ENCODE results near the gene SSPN.

The SSPN gene

DNA sequence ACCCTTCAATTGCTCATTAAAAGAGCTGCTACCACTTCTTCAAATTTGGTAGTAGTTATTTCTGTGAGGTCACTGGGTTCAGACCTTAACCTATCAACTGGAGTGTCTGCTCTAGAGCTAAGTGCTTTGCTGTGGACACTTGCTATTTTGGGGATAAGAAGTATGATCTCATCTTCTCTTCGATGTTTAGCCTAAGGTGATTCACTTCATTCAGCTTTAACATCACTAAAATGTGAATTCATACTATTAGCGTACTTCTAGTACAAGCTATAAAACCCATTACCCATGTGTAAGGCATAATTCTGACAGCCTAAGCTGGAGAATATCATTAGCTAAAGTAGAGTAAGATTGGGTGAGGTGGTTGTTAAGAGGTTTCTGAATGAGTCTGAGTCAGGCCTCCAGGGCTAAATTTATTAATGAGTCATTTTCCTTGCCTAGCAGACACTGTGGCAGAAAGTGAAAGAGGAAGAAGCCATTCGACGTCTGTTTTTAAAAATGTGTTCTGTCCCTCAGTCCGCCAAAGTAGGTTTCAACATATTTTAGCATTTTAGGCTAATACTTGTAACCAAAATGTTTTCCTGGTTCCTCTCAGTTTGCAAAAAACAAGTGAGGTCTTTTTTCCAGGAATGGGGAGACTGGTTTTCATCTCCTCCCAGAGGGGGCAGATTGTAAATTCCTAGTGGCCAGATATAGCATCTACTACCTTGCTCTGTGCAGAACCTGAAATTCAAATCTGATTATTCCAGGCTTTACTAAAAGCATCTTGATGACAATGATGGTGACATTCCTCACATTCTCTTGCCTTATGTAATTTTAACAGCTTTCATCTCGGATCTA is 103.6 kb downstream of the SSPN start:
- TF ChIP-seq ZBTB7A (IDR thresholded peaks at IDR 0.05; ENCODE audit: low read depth) (no peak), CREB1 (IDR thresholded peaks at IDR 0.05; ENCODE audit: low read depth) (no peak)

DNA sequence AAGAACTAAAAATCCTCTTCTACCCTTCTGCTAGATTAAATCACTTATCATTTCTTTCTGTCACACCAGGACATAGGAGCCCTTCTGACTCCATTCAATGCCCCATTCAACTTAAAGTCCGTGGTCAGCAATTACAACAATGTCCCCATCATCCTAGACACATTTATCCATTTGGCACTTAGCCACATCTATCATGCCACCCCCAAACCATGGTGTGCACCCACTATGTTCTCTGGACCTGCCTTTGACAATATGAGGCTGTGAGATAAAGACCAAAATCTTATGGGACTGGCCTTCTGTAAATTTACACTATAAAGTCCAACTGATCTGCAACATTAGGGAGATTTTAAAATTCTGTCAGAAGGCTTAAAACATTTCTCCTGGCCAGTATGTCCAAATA is 104.4 kb downstream of the SSPN start:
- TF ChIP-seq CREB1 (IDR thresholded peaks at IDR 0.05; ENCODE audit: low read depth) = no peak
- no peak for TF ChIP-seq TCF12 (IDR thresholded peaks at IDR 0.05; ENCODE audit: low read depth)
- no peak for TF ChIP-seq ZBTB7A (IDR thresholded peaks at IDR 0.05; ENCODE audit: low read depth)
- TF ChIP-seq NFIC (IDR thresholded peaks at IDR 0.05) = no peak
- TF ChIP-seq TAF1 (IDR thresholded peaks at IDR 0.05; ENCODE audit: low read depth) = no peak
- TF ChIP-seq CEBPB (IDR thresholded peaks at IDR 0.05) = no peak
- TF ChIP-seq, protein P1, sequence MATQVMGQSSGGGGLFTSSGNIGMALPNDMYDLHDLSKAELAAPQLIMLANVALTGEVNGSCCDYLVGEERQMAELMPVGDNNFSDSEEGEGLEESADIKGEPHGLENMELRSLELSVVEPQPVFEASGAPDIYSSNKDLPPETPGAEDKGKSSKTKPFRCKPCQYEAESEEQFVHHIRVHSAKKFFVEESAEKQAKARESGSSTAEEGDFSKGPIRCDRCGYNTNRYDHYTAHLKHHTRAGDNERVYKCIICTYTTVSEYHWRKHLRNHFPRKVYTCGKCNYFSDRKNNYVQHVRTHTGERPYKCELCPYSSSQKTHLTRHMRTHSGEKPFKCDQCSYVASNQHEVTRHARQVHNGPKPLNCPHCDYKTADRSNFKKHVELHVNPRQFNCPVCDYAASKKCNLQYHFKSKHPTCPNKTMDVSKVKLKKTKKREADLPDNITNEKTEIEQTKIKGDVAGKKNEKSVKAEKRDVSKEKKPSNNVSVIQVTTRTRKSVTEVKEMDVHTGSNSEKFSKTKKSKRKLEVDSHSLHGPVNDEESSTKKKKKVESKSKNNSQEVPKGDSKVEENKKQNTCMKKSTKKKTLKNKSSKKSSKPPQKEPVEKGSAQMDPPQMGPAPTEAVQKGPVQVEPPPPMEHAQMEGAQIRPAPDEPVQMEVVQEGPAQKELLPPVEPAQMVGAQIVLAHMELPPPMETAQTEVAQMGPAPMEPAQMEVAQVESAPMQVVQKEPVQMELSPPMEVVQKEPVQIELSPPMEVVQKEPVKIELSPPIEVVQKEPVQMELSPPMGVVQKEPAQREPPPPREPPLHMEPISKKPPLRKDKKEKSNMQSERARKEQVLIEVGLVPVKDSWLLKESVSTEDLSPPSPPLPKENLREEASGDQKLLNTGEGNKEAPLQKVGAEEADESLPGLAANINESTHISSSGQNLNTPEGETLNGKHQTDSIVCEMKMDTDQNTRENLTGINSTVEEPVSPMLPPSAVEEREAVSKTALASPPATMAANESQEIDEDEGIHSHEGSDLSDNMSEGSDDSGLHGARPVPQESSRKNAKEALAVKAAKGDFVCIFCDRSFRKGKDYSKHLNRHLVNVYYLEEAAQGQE (IDR thresholded peaks at IDR 0.05; ENCODE audit: low read depth) = no peak
- TF ChIP-seq, protein P2, sequence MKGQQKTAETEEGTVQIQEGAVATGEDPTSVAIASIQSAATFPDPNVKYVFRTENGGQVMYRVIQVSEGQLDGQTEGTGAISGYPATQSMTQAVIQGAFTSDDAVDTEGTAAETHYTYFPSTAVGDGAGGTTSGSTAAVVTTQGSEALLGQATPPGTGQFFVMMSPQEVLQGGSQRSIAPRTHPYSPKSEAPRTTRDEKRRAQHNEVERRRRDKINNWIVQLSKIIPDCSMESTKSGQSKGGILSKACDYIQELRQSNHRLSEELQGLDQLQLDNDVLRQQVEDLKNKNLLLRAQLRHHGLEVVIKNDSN (IDR thresholded peaks at IDR 0.05) = no peak
- TF ChIP-seq EP300 (IDR thresholded peaks at IDR 0.05; ENCODE audit: borderline replicate concordance) = no peak
- TF ChIP-seq RAD21 (IDR thresholded peaks at IDR 0.05; ENCODE audit: low read depth) = no peak
- no peak for TF ChIP-seq FOXM1 (IDR thresholded peaks at IDR 0.05; ENCODE audit: borderline replicate concordance, low read depth)
- TF ChIP-seq TEAD4 (IDR thresholded peaks at IDR 0.05) = no peak
- TF ChIP-seq, protein P3, sequence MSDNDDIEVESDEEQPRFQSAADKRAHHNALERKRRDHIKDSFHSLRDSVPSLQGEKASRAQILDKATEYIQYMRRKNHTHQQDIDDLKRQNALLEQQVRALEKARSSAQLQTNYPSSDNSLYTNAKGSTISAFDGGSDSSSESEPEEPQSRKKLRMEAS (IDR thresholded peaks at IDR 0.05) = no peak
- TF ChIP-seq EGR1 (IDR thresholded peaks at IDR 0.05) = no peak
- no peak for TF ChIP-seq YY1 (IDR thresholded peaks at IDR 0.05; ENCODE audit: low read depth)

All from Ishikawa (cell line).